Renal cortical epithelial cell (primary cell): ENCODE measurements around the gene PTPRM. TPM values are rescaled to one million over a fixed set of nuclear protein-coding genes. Genes with fewer than 3 reads are reported as not detected.

Source experiments
- DNase-seq: peaks from one replicate; pipeline ENCODE4 v3.0.0-alpha.2; 2011; ENCODE audit warnings: low read depth
- total RNA-seq: library from RNA; depleted of rRNA; stranded (reverse); fragments of >200 nt; gene quantifications from 2 replicates; pipeline ENCODE4 v1.2.3, GENCODE V29; 2014

Gene PTPRM
- total RNA-seq, 1 donor from 2014 or later, result 263 TPM

DNA sequence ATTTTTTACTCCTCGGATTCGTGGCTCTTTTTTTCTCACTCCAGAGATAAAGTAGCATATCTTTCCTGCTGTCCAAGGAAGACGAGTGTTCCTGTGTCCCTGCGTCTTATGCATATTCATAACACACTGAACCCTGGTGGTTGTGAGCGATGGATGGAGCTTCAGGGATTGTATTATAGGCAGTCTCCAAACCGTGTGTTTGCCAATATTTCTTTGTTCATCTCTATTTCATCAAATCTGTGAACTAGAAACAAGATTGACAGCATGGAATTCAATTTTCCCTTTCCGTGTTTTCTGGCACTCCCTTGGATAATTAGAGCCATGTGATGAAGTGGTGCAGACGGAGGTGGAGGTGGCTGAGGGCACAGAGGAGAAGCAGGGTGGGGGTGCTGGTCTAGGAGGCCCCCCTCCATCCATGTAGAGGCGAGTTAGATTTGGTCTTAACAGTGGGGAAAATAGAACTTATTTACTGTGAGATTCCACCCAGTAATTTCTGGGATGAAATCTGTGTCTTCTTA, 240.9 kb downstream of the PTPRM start:
- no peak for DNase-seq

GRCh38 chr18:7808992-7809391, 241.9 kb downstream of the PTPRM start:
- no peak for DNase-seq

DNA sequence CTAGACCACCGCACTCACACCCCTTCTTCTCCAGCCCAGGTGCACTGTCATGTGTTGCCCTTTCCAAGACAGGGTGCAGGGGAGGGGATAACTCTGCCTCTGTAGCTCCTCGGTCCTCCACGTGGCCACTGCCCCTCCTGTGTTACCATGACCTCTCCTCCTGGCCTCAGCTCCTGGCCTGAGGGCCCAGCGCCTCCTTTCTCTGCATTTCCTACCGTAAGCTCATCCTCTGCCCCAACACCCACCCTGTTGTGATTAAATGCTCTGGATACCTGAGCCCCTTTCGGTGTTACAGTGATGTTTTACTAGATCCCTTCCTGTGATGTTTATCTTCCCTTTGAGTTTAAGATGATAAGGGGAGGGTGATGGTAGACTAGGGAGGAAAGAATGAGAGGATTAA, 242.3 kb downstream of the PTPRM start:
- DNase-seq, result no peak

GRCh38 chr18:7809978-7810377, 242.9 kb downstream of the PTPRM start:
- DNase-seq, result no peak

GRCh38 chr18:7812431-7813063, 245.4 kb downstream of the PTPRM start:
- peak; percentile 89 for DNase-seq

DNA sequence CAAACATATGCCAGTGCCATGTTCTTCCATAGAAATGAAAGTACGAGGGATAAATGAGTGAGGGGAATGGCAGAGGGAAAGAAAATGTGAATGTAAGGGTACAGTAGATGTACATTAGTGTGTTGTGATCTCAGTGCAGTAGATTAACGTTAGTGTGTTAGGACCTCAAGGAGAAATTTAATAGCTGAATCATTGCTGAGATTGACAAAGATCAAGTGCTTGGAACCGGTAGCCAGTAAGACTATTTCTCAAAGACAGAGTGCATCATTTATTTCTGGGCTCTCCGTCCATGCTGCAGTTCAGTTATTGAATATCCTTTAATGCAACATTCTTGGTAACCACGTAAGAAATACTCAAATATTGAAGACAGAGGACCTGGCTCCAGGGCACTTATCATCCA, 246.0 kb downstream of the PTPRM start:
- DNase-seq, result no peak

- no peak for DNase-seq
Measured at GRCh38 chr18:7814754-7815315, 247.7 kb downstream of the PTPRM start.

- no peak for DNase-seq
Measured at GRCh38 chr18:7815787-7816186, 248.7 kb downstream of the PTPRM start.

GRCh38 chr18:7817575-7818230, 250.6 kb downstream of the PTPRM start:
- DNase-seq, result no peak

- no peak for DNase-seq
Measured at GRCh38 chr18:7821784-7822183, 254.7 kb downstream of the PTPRM start.

GRCh38 chr18:7822435-7823331, 255.6 kb downstream of the PTPRM start:
- no peak for DNase-seq

DNA sequence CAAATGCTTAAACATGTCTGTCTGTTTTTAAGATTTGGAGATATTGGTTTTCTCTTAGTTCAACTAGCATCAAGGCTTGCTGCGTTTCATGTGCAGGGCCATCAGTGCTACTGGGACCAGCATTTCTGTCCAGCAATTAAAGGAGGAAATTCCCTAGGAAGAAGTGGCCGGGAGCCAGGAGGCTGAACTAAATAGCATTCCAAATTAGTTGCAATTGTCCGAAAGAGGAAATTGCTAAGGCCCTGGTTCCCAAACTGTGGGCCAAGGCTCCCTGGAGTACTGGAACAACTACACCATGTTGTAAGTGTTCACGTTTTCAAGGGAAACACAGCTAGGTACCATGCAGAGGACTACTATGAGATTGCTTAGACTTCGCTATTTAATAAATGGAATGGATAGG, 257.9 kb downstream of the PTPRM start:
- DNase-seq, result no peak

- peak; percentile 46 for DNase-seq
Measured at GRCh38 chr18:7830468-7830867, 263.4 kb downstream of the PTPRM start.

DNA sequence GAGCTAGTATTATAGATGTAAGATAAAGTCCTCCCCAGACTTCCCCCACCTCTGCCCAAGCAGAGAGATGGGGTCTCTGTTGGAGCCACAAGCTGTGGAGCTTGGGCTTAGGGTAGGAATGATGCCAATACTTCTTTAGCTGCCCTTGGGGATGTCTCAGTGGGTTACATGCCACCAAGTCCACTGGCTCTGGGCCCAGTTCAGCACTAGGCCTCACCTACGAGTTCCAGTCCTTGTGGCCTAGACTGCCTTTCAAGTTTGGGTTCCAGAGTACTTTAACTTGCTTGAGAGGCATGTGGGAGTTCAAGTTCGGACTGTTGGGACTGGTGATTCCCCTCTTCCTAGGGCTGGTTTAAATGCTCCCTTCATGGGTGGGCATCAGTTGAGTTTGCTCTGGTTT, 272.4 kb downstream of the PTPRM start:
- no peak for DNase-seq

- DNase-seq, result no peak
Measured at GRCh38 chr18:7840411-7840810, 273.3 kb downstream of the PTPRM start.

DNA sequence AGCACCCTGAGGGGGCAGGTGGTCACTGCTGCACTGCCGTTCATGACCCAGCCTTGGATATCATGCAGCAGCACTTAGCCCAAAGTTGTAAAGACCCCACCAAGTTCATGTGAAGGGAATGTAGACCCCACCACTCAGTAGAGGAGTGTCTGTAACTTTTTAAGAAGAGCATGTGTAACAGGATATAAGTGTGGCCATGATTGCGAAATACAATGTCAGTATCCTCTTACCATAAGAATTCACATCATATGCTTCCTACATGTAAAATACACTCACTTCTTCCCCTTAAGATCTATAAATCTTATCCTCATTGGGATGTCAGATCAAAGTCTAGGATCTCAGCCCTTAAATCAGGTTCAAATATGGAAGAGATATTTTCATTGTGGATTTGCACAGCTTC, 276.9 kb downstream of the PTPRM start:
- no peak for DNase-seq

- DNase-seq, result peak; percentile 63
Measured at GRCh38 chr18:7844418-7844817, 277.3 kb downstream of the PTPRM start.

GRCh38 chr18:7846335-7846734, 279.2 kb downstream of the PTPRM start:
- DNase-seq, result peak; percentile 46

DNA sequence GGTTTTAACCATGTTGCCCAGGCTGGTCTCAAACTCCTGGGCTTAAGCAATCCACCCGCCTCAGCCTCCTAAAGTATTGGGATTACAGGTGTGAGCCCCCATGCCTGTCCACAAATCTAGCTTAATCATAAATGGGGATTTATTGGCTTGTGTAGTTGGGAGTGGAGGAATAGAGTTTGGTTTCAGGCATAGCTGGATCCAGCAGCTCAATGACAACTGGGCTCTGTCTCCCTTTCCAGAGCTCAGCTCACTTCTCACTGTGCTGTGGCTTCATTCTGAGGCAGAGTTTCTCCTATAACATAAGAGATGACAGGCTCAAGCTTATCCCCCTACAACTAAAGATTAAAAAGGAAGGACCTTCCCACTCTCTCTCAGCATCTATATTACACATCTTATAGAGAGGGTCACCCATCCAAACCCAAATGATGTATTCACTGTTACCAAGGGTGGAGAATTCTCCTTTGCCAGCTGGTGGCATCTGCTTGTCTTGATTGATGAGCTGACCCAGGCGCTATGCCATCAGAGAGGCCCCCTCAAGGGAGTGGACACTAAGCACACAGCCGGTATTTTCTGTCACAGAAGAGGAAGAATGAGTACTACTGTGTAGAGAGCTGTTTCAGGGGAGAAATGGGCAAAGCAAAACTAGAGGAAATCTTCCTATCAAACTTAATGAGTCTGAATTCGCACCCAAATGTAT, 280.4 kb downstream of the PTPRM start:
- no peak for DNase-seq

DNA sequence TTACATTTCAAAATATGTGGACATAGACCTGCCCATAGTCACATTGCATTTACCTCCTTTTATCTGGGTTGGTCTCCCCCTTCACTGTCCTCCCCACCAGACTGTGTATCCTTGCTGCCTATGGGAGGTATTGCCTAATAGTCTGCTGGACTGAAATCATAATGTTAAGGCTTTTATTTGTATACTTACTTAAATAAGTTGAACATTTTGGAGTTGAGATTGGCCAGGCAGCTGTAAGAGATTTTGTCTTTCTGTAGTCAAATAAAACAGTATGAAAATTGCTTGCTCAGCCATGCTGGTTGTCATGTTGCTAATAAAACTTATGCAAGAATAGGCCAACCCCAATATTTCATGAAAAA, 280.9 kb downstream of the PTPRM start:
- no peak for DNase-seq

- no peak for DNase-seq
Measured at GRCh38 chr18:7850446-7850845, 283.3 kb downstream of the PTPRM start.

DNA sequence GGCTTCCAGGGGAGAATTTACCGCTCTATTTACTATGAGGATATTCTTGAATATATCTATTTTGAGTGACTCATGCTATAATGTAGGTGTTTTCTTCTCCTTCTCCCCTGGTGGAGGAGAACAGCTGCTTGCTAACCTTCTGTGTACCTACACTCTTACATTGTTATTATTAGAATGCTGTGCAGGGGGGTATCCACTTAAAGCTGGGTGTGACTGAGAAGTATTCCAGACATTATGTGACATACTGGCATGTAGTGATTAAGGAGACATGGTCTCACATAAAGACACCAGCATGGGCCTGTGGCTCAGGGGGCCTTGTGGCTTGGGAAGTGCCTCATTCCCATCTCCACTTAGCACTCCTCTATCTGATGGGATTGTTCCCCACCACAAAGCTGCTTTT, 287.9 kb downstream of the PTPRM start:
- no peak for DNase-seq
